Neural cell (in vitro differentiated cells): ENCODE data around the gene TBC1D2. TPM values are rescaled to one million over a fixed set of nuclear protein-coding genes. Genes with fewer than 3 reads are reported as not detected.

Experiments used
- H2AFZ ChIP-seq: fragments of 200-600, 300-800 bp; sonication (generic), shearing (Covaris generic); 2 replicates; pipeline ENCODE4 v1.6.0; 2014; ENCODE audit warnings: low read depth, mild to moderate bottlenecking, antibody characterized with exemption, low read length, moderate library complexity
- H3F3A ChIP-seq: fragments of 200-600 bp; shearing (Covaris generic); 2 replicates; pipeline ENCODE4 v1.6.1; 2016; ENCODE audit warnings: mild to moderate bottlenecking, moderate library complexity, mixed read lengths, antibody characterized with exemption, low read length; ENCODE audit not compliant: insufficient read depth, poor library complexity, severe bottlenecking
- H3K27ac ChIP-seq: fragments of 200-600, 300-800 bp; sonication (generic), shearing (Covaris generic); 2 replicates; pipeline ENCODE4 v1.5.1; 2014; ENCODE audit warnings: mild to moderate bottlenecking, low read length, moderate library complexity
- H3K27me3 ChIP-seq: fragments of 300-800, 200-600 bp; sonication (generic), shearing (Covaris generic); 2 replicates; pipeline ENCODE4 v1.6.0; 2014; ENCODE audit warnings: mild to moderate bottlenecking, low read depth, low read length, moderate library complexity; ENCODE audit not compliant: insufficient read depth
- H3K36me3 ChIP-seq: fragments of 300-800, 200-600 bp; sonication (generic), shearing (Covaris generic); 2 replicates; pipeline ENCODE4 v1.5.1; 2014; ENCODE audit warnings: mild to moderate bottlenecking, antibody characterized with exemption, low read length, moderate library complexity; ENCODE audit not compliant: insufficient read depth
- H3K4me2 ChIP-seq: fragments of 300-800, 200-600 bp; sonication (generic), shearing (Covaris generic); 2 replicates; pipeline ENCODE4 v1.6.0; 2014; ENCODE audit warnings: mild to moderate bottlenecking, low read length
- H3K4me3 ChIP-seq: fragments of 300-800, 200-600 bp; sonication (generic), shearing (Covaris generic); 2 replicates; pipeline ENCODE4 v1.5.1; 2014; ENCODE audit warnings: mild to moderate bottlenecking, low read length, moderate library complexity
- H3K79me2 ChIP-seq: fragments of 200-600 bp; shearing (Covaris generic); replicated peaks from 2 replicates; pipeline ENCODE4 v1.6.0; 2014; ENCODE audit warnings: mild to moderate bottlenecking, low read length, moderate library complexity; ENCODE audit not compliant: insufficient read depth
- H3K9ac ChIP-seq: fragments of 300-800, 200-600 bp; sonication (generic), shearing (Covaris generic); 2 replicates; pipeline ENCODE4 v1.6.1; 2016; ENCODE audit warnings: mild to moderate bottlenecking, low read length, mixed read lengths
- H3K9me2 ChIP-seq: fragments of 200-600 bp; shearing (Covaris generic); 2 replicates; pipeline ENCODE4 v1.6.1; 2016; ENCODE audit warnings: mild to moderate bottlenecking, low read length, mixed read lengths; ENCODE audit not compliant: insufficient read depth
- H3K9me3 ChIP-seq: fragments of 200-600, 300-800 bp; sonication (generic), shearing (Covaris generic); 2 replicates; pipeline ENCODE4 v1.6.1; 2016; ENCODE audit warnings: mild to moderate bottlenecking, mixed run types, low read length, moderate library complexity, mixed read lengths
- H4K20me1 ChIP-seq: fragments of 200-600 bp; shearing (Covaris generic); 2 replicates; pipeline ENCODE4 v1.6.1; 2016; ENCODE audit warnings: mild to moderate bottlenecking, mixed run types; ENCODE audit not compliant: insufficient read depth
- EP300 ChIP-seq: fragments of 450-650 bp; conservative IDR thresholded peaks from 2 replicates; pipeline ENCODE4 v1.6.1; 2014; ENCODE audit warnings: antibody characterized with exemption, mild to moderate bottlenecking, moderate library complexity; ENCODE audit not compliant: poor library complexity, severe bottlenecking
- MXI1 ChIP-seq: fragments of 450-650 bp; conservative IDR thresholded peaks from 2 replicates; pipeline ENCODE4 v1.6.1; 2014; ENCODE audit warnings: antibody characterized with exemption, mild to moderate bottlenecking; ENCODE audit not compliant: poor library complexity, severe bottlenecking
- POLR2AphosphoS5 ChIP-seq: IDR thresholded peaks from 2 replicates; pipeline ENCODE4 v1.6.1; 2012
- RAD21 ChIP-seq: fragments of 450-650 bp; conservative IDR thresholded peaks from 2 replicates; pipeline ENCODE4 v1.6.1; 2014; ENCODE audit warnings: antibody characterized with exemption, mild to moderate bottlenecking, moderate library complexity
- SMC3 ChIP-seq: fragments of 450-650 bp; conservative IDR thresholded peaks from 2 replicates; pipeline ENCODE4 v1.6.1; 2014; ENCODE audit warnings: antibody characterized with exemption, mild to moderate bottlenecking, moderate library complexity; ENCODE audit not compliant: poor library complexity
- TAF1 ChIP-seq: IDR thresholded peaks from 2 replicates; pipeline ENCODE4 v1.6.1; 2012; ENCODE audit warnings: low read depth
- polyA plus RNA-seq: library from polyadenylated mRNA; depleted of rRNA; stranded (reverse); fragments of >200 nt; gene quantifications from 2 replicates; pipeline ENCODE4 v1.2.3, GENCODE V29; 2014
- TF ChIP-seq, protein P1 (sequence below): fragments of 450-650 bp; IDR thresholded peaks from 2 replicates; pipeline ENCODE4 v1.5.1; 2014; ENCODE audit warnings: antibody characterized with exemption, mild to moderate bottlenecking, moderate library complexity; ENCODE audit not compliant: poor library complexity, severe bottlenecking
- TF ChIP-seq, protein P2 (sequence below): IDR thresholded peaks from 2 replicates; pipeline ENCODE4 v1.6.1; 2012; ENCODE audit warnings: borderline replicate concordance

TBC1D2 gene
- polyA plus RNA-seq, 1 donor from 2014 or later = 4.1 TPM

DNA sequence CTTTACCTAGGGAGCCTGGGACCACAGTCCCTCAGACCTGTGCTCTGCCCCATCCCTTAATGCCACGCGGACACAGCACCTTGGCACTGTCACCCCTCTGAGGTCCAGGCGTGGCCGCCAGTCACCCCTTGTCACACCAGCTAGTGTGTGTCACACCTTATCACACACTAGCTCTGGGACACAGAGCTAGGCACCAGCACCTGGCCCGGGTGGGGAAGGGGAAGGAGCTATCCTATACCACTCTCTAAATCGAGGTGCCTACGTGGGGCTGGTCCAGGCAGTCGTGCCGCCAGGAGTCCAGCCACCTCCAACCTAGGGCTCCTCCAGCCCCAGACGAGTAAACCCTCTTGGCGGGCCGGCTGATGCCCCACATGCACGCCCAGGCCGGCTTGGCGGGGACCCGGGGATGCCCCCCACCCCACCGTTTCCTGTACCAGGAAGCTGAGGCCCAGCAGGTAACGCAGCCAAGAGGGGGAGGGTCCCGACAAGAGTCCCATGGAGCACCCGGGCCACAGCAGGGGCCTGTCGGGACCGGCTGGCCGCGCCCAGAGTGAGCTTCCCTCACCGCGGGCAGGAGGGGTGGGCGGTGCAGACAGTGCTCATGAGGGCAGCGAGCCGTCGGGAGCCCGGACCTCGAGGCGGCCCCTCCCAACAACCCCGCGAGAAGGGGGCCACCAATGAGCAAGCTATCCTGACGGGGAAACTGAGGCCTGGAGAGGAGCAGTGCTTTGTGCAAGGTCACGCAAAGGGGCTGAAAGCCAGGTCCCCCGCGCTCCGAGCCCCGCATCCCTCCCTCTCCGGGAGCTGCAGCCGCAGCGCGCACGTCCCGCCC, 63.6 kb downstream of the TBC1D2 start:
- no peaks in the 10 kb centered on the region for H3K36me3 ChIP-seq
- no peaks in the 10 kb centered on the region for H3K79me2 ChIP-seq
- no peaks in the 10 kb centered on the region for H4K20me1 ChIP-seq
- TF ChIP-seq MXI1 (no peak), EP300 (no peak), POLR2AphosphoS5 (no peak), RAD21 (no peak), SMC3 (no peak), TAF1 (no peak)
- TF ChIP-seq, protein P1, sequence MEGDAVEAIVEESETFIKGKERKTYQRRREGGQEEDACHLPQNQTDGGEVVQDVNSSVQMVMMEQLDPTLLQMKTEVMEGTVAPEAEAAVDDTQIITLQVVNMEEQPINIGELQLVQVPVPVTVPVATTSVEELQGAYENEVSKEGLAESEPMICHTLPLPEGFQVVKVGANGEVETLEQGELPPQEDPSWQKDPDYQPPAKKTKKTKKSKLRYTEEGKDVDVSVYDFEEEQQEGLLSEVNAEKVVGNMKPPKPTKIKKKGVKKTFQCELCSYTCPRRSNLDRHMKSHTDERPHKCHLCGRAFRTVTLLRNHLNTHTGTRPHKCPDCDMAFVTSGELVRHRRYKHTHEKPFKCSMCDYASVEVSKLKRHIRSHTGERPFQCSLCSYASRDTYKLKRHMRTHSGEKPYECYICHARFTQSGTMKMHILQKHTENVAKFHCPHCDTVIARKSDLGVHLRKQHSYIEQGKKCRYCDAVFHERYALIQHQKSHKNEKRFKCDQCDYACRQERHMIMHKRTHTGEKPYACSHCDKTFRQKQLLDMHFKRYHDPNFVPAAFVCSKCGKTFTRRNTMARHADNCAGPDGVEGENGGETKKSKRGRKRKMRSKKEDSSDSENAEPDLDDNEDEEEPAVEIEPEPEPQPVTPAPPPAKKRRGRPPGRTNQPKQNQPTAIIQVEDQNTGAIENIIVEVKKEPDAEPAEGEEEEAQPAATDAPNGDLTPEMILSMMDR = no peak
- TF ChIP-seq, protein P2, sequence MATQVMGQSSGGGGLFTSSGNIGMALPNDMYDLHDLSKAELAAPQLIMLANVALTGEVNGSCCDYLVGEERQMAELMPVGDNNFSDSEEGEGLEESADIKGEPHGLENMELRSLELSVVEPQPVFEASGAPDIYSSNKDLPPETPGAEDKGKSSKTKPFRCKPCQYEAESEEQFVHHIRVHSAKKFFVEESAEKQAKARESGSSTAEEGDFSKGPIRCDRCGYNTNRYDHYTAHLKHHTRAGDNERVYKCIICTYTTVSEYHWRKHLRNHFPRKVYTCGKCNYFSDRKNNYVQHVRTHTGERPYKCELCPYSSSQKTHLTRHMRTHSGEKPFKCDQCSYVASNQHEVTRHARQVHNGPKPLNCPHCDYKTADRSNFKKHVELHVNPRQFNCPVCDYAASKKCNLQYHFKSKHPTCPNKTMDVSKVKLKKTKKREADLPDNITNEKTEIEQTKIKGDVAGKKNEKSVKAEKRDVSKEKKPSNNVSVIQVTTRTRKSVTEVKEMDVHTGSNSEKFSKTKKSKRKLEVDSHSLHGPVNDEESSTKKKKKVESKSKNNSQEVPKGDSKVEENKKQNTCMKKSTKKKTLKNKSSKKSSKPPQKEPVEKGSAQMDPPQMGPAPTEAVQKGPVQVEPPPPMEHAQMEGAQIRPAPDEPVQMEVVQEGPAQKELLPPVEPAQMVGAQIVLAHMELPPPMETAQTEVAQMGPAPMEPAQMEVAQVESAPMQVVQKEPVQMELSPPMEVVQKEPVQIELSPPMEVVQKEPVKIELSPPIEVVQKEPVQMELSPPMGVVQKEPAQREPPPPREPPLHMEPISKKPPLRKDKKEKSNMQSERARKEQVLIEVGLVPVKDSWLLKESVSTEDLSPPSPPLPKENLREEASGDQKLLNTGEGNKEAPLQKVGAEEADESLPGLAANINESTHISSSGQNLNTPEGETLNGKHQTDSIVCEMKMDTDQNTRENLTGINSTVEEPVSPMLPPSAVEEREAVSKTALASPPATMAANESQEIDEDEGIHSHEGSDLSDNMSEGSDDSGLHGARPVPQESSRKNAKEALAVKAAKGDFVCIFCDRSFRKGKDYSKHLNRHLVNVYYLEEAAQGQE = no peak
- H3K4me3 ChIP-seq = peak overlapping the region; percentile 82
- H3K9ac ChIP-seq = peak overlapping the region; percentile 73
- no peaks in the 10 kb centered on the region for H3K9me3 ChIP-seq
- peak overlapping the region; percentile 6 for H3K4me2 ChIP-seq
- no peak overlapping the region for H3K27ac ChIP-seq
- no peaks in the 10 kb centered on the region for H3F3A ChIP-seq
- H2AFZ ChIP-seq = no peak overlapping the region
- H3K27me3 ChIP-seq = peaks cover 8% of the 10 kb centered on the region
- no peaks in the 10 kb centered on the region for H3K9me2 ChIP-seq

DNA sequence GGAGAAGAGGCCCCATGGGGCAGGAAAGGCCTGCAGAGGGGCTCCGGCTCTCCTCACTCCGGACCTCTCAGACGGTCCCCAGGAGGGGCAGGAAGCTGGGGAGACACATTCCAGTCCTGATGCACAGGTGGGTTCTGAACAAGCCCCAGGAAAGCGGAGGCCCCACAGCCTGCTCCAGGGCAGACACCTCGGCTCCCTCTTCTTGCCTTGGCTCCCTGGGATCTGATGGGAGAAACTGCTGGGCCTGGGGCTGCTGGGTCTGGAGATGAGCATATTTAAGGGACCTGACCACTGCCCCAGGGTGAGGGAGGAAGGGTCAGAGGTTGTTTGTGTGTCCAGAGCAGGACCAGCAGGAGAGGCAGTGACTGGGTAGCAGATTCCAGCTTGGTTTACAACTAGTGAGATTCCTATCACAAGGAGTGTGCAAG, 64.3 kb downstream of the TBC1D2 start:
- H3K9me3 ChIP-seq = no peaks in the 10 kb centered on the region
- H3K9ac ChIP-seq = no peak overlapping the region
- H3K27ac ChIP-seq = no peak overlapping the region
- H3K4me2 ChIP-seq = no peak overlapping the region
- no peaks in the 10 kb centered on the region for H3K9me2 ChIP-seq
- no peaks in the 10 kb centered on the region for H3K36me3 ChIP-seq
- H3K4me3 ChIP-seq = no peak overlapping the region
- no peaks in the 10 kb centered on the region for H4K20me1 ChIP-seq
- TF ChIP-seq MXI1 (no peak), TAF1 (no peak), SMC3 (no peak), POLR2AphosphoS5 (no peak), RAD21 (no peak)
- TF ChIP-seq, protein P1 = no peak
- H2AFZ ChIP-seq = no peak overlapping the region
- H3K79me2 ChIP-seq = no peaks in the 10 kb centered on the region
- no peaks in the 10 kb centered on the region for H3F3A ChIP-seq
- H3K27me3 ChIP-seq = peaks cover 8% of the 10 kb centered on the region
